H1 (cell line): ENCODE results near the gene AURKB. TPM values are rescaled to one million over a fixed set of nuclear protein-coding genes. Genes with fewer than 3 reads are reported as not detected.

Source experiments
- CTCF ChIA-PET: fragments of 300-600 bp; sonication (Branson Sonifier 250); formaldehyde crosslinking; loops from one replicate; lab custom pipeline; 2021; ENCODE audit not compliant: partially characterized antibody; lab: Charles Lee
- POLR2A ChIA-PET: fragments of 300-600 bp; sonication (Branson Sonifier 250); formaldehyde crosslinking; loops from one replicate; lab custom pipeline; 2021; ENCODE audit warnings: inconsistent platforms; ENCODE audit not compliant: partially characterized antibody; lab: Charles Lee
- DNase-seq, 2 experiments: peaks; one replicate each; pipeline versions ENCODE4 v3.0.0 to v3.0.0-alpha.2; 2010 to 2022; ENCODE audit warnings: low spot score in 2 of 2, low read depth in 1 of 2, mixed read lengths in 1 of 2
- FAIRE-seq: peaks from 2 replicates; lab custom pipeline; 2011; peaks lifted over from hg19 to GRCh38; lab: Jason Lieb, UNC
- H2AFZ ChIP-seq: 2 replicates; pipeline ENCODE4 v1.8.1; 2012; ENCODE audit warnings: low read length, inconsistent platforms
- H2AK5ac ChIP-seq: 2 replicates; pipeline ENCODE4 v1.6.1; 2013; ENCODE audit warnings: low read depth, low read length
- H2BK120ac ChIP-seq: replicated peaks from 2 replicates; pipeline ENCODE3; 2013; ENCODE audit warnings: low read depth, low read length, inconsistent platforms
- H2BK12ac ChIP-seq: 2 replicates; pipeline ENCODE4 v1.6.1; 2013; ENCODE audit warnings: low read depth, low read length
- H2BK15ac ChIP-seq: 2 replicates; pipeline ENCODE4 v1.6.1; 2013; ENCODE audit warnings: low read length
- H2BK20ac ChIP-seq: 2 replicates; pipeline ENCODE4 v1.6.1; 2013; ENCODE audit warnings: low read length
- H2BK5ac ChIP-seq: 2 replicates; pipeline ENCODE4 v1.6.1; 2013; ENCODE audit warnings: low read depth, low read length
- H3K14ac ChIP-seq: 2 replicates; pipeline ENCODE4 v1.6.1; 2013; ENCODE audit warnings: inconsistent platforms; ENCODE audit not compliant: insufficient read length
- H3K18ac ChIP-seq: 2 replicates; pipeline ENCODE4 v1.6.1; 2013; ENCODE audit warnings: low read length; ENCODE audit errors: extremely low read depth
- H3K23ac ChIP-seq: 2 replicates; pipeline ENCODE4 v1.6.1; 2013; ENCODE audit warnings: inconsistent platforms; ENCODE audit not compliant: insufficient read length
- H3K23me2 ChIP-seq: 2 replicates; pipeline ENCODE4 v1.6.1; 2013; ENCODE audit warnings: low read depth, low read length
- H3K27ac ChIP-seq: 2 replicates; pipeline ENCODE4 v1.6.1; 2011; ENCODE audit warnings: low read depth, low read length, inconsistent platforms
- H3K27me3 ChIP-seq, 4 experiments: replicated peaks in 1 of 4; 1 replicate in 1 of 4; 2 replicates in 3 of 4; pipeline versions ENCODE4 v1.6.1 to v1.8.1; 2011 to 2013; ENCODE audit warnings: low read length in 3 of 4, mild to moderate bottlenecking in 3 of 4, inconsistent platforms in 2 of 4, mixed read lengths in 2 of 4, moderate library complexity in 1 of 4; ENCODE audit not compliant: control insufficient read depth in 3 of 4, insufficient read depth in 3 of 4; ENCODE audit errors: extremely low read depth in 1 of 4
- H3K36me3 ChIP-seq, 4 experiments: 2 replicates each; pipeline versions ENCODE4 v1.6.1 to v1.8.1; 2011 to 2013; ENCODE audit warnings: mild to moderate bottlenecking in 4 of 4, low read length in 3 of 4, moderate library complexity in 2 of 4, control low read depth in 1 of 4, inconsistent platforms in 1 of 4; ENCODE audit not compliant: insufficient read depth in 4 of 4, control insufficient read depth in 2 of 4
- H3K4ac ChIP-seq: replicated peaks from 2 replicates; pipeline ENCODE3; 2013; ENCODE audit warnings: low read length, low read depth, mixed read lengths, inconsistent platforms; ENCODE audit not compliant: insufficient read length
- H3K4me1 ChIP-seq, 4 experiments: replicated peaks in 1 of 4; 1 replicate in 1 of 4; 2 replicates in 3 of 4; pipeline versions ENCODE4 v1.6.1 to v1.8.1; 2011 to 2013; ENCODE audit warnings: low read length in 3 of 4, inconsistent platforms in 2 of 4, mixed read lengths in 1 of 4; ENCODE audit not compliant: insufficient read depth in 4 of 4, control insufficient read depth in 3 of 4
- H3K4me2 ChIP-seq, 2 experiments: 2 replicates each; pipeline versions ENCODE4 v1.6.1 to v1.8.1; 2011 to 2013; ENCODE audit warnings: low read depth in 2 of 2, low read length in 2 of 2, control low read depth in 1 of 2, inconsistent platforms in 1 of 2, mild to moderate bottlenecking in 1 of 2; ENCODE audit not compliant: insufficient read depth in 1 of 2
- H3K4me3 ChIP-seq, 4 experiments: fragments of 200-600, 300-600 bp in 1 of 4; sonication (generic), shearing (Covaris generic), sonication (Bioruptor Twin) in 1 of 4; 2 replicates each; pipeline versions ENCODE4 v1.5.1 to v1.8.1; 2011 to 2016; ENCODE audit warnings: low read length in 4 of 4, low read depth in 3 of 4, control low read depth in 2 of 4, inconsistent platforms in 2 of 4, mild to moderate bottlenecking in 2 of 4, mixed read lengths in 1 of 4, moderate library complexity in 1 of 4; ENCODE audit not compliant: insufficient read depth in 2 of 4; ENCODE audit errors: extremely low read depth in 1 of 4
- H3K56ac ChIP-seq: replicated peaks from 2 replicates; pipeline ENCODE3; 2013; ENCODE audit warnings: low read depth, mild to moderate bottlenecking, mixed read lengths, low read length, inconsistent platforms; ENCODE audit not compliant: insufficient read length
- H3K79me1 ChIP-seq: 2 replicates; pipeline ENCODE4 v1.6.1; 2013; ENCODE audit warnings: low read depth, low read length, control low read depth
- H3K79me2 ChIP-seq, 2 experiments: 2 replicates each; pipeline versions ENCODE4 v1.6.1 to v1.8.1; 2012 to 2013; ENCODE audit warnings: low read length in 2 of 2, mild to moderate bottlenecking in 2 of 2, inconsistent platforms in 1 of 2; ENCODE audit not compliant: insufficient read depth in 2 of 2, control insufficient read depth in 1 of 2
- H3K9ac ChIP-seq, 4 experiments: replicated peaks in 1 of 4; 1 replicate in 1 of 4; 2 replicates in 3 of 4; pipeline versions ENCODE4 v1.6.1 to v1.8.1; 2011 to 2013; ENCODE audit warnings: low read depth in 3 of 4, low read length in 3 of 4, control low read depth in 2 of 4, mild to moderate bottlenecking in 2 of 4, moderate library complexity in 2 of 4, inconsistent platforms in 1 of 4; ENCODE audit errors: extremely low read depth in 1 of 4
- H3K9me3 ChIP-seq, 2 experiments: 2 replicates each; pipeline versions ENCODE4 v1.6.1 to v1.8.1; 2012 to 2013; ENCODE audit warnings: mild to moderate bottlenecking in 2 of 2, moderate library complexity in 2 of 2, control low read depth in 1 of 2, inconsistent platforms in 1 of 2, low read depth in 1 of 2, low read length in 1 of 2, mixed read lengths in 1 of 2; ENCODE audit not compliant: insufficient read depth in 2 of 2
- H4K20me1 ChIP-seq, 2 experiments: replicated peaks in 1 of 2; 2 replicates each; pipeline versions ENCODE3 to v1.8.1; 2011 to 2013; ENCODE audit warnings: inconsistent platforms in 2 of 2, low read length in 2 of 2, mild to moderate bottlenecking in 1 of 2; ENCODE audit not compliant: insufficient read depth in 2 of 2, control insufficient read depth in 1 of 2
- H4K5ac ChIP-seq: 2 replicates; pipeline ENCODE4 v1.6.1; 2013; ENCODE audit warnings: low read length, low read depth, mixed read lengths, inconsistent platforms; ENCODE audit not compliant: insufficient read length
- H4K8ac ChIP-seq: 2 replicates; pipeline ENCODE4 v1.8.0; 2013; ENCODE audit warnings: mild to moderate bottlenecking, moderate library complexity, low read length, inconsistent platforms; ENCODE audit not compliant: insufficient read depth; ENCODE audit errors: extremely low read depth
- H4K91ac ChIP-seq: replicated peaks from 2 replicates; pipeline ENCODE3; 2013; ENCODE audit warnings: low read length, mixed read lengths, inconsistent platforms; ENCODE audit not compliant: insufficient read length
- ATF3 ChIP-seq: IDR thresholded peaks from 2 replicates; pipeline ENCODE4 v1.6.1; 2011; ENCODE audit warnings: low read depth, mild to moderate bottlenecking, low read length; ENCODE audit not compliant: insufficient read depth
- CTBP2 ChIP-seq: IDR thresholded peaks from 2 replicates; pipeline ENCODE4 v1.7.0; 2011; ENCODE audit warnings: borderline replicate concordance, mild to moderate bottlenecking, moderate library complexity, mixed read lengths, low read length; ENCODE audit not compliant: insufficient read depth, insufficient read length
- CTCF ChIP-seq, 3 experiments: IDR thresholded peaks; 1 replicate in 2 of 3; 2 replicates in 1 of 3; pipeline versions ENCODE4 v1.5.1 to v1.6.1; 2011; ENCODE audit warnings: low read length in 3 of 3, mild to moderate bottlenecking in 3 of 3, inconsistent platforms in 2 of 3, low read depth in 1 of 3, moderate library complexity in 1 of 3; ENCODE audit not compliant: insufficient read depth in 1 of 3; ENCODE audit errors: control extremely low read depth in 1 of 3
- POLR2A ChIP-seq, 2 experiments: IDR thresholded peaks; 1 replicate in 1 of 2; 2 replicates in 1 of 2; pipeline ENCODE4 v1.6.1; 2011; ENCODE audit warnings: low read depth in 2 of 2, low read length in 2 of 2, mild to moderate bottlenecking in 2 of 2; ENCODE audit errors: control extremely low read depth in 1 of 2
- RAD21 ChIP-seq, 2 experiments: IDR thresholded peaks in 1 of 2; conservative IDR thresholded peaks in 1 of 2; 2 replicates each; pipeline ENCODE4 v1.6.1; 2011; ENCODE audit warnings: low read depth in 2 of 2, low read length in 2 of 2, improper control_type of control experiment in 1 of 2, inconsistent platforms in 1 of 2, mild to moderate bottlenecking in 1 of 2, moderate library complexity in 1 of 2
- SP1 ChIP-seq: IDR thresholded peaks from 2 replicates; pipeline ENCODE4 v1.6.1; 2011; ENCODE audit warnings: low read depth, low read length
- TAF7 ChIP-seq: optimal IDR thresholded peaks from 2 replicates; pipeline ENCODE3; 2011; ENCODE audit warnings: low read depth, mild to moderate bottlenecking, inconsistent platforms, low read length, moderate library complexity, borderline replicate concordance
- WGBS, 2 experiments: shearing (Covaris generic) in 1 of 2; methylation state at CpG; one replicate each; pipeline versions ENCODE4 v1.1.6 to v1.1.7; 2013 to 2015; ENCODE audit warnings: low lambda C conversion rate in 2 of 2, mixed read lengths in 2 of 2, inconsistent platforms in 1 of 2, low coverage in 1 of 2, missing lambda C conversion rate in 1 of 2; ENCODE audit not compliant: insufficient replicate concordance in 2 of 2, insufficient coverage in 1 of 2, insufficient read length in 1 of 2; ENCODE audit errors: extremely low coverage in 1 of 2, missing lambda C conversion rate in 1 of 2; 5-methylcytosine and 5-hydroxymethylcytosine counted together
- polyA plus RNA-seq, 7 experiments: library from polyadenylated mRNA; depleted of rRNA in 3 of 7; stranded (reverse) in 5 of 7; unstranded in 2 of 7; fragments of >200 nt in 5 of 7; fragments of 200-250 nt in 2 of 7; gene quantifications; 1 replicate in 5 of 7; 2 replicates in 1 of 7; 4 replicates in 1 of 7; pipeline versions ENCODE4 v1.2.1 to v1.2.3, GENCODE V29; 2011 to 2013; ENCODE audit warnings: missing spikeins in 2 of 7, mixed read lengths in 2 of 7
- total RNA-seq: library from RNA; stranded (reverse); fragmentation: NEBNext Ultra II Directional; extraction: Animal tissue kit (Norgen Biotek cat#: 25700); gene quantifications from 2 replicates; pipeline ENCODE4 v1.2.1, GENCODE V29; 2021

Gene AURKB
- total and polyA plus RNA-seq, 2 of the 8 experiments (the other 6 are each of a cell fraction or from before 2014, with no cell fraction given): 102 to 160 TPM

GRCh38 chr17:8212312-8213180 lies 2.2 kb upstream of the AURKB start:
- CTCF ChIA-PET: interaction anchor here (0.6 to 2.7 kb wide), 6 partner anchors 9 to 139 kb away, joined by 3 to 11 read pairs (median 5); no protein-coding TSS in a partner anchor
- 90% methylated on average over 14 of the region's 14 CpGs; no CpG with 5 or more reads in 1 of the 2 experiments for WGBS, 2 experiments
- Histone ChIP-seq H3K4me1 (peaks cover 0 to 4% (median under 1%) of the 10 kb centered on the region in 4 experiments; a peak in 2 of 7 replicates), H2BK120ac (no peak overlapping the region), H3K56ac (no peak overlapping the region), H3K4ac (no peak overlapping the region), H2BK15ac (peak overlapping the region; percentile 98; the same call in 1 of the 2 replicates), H2BK20ac (no peak overlapping the region), H4K5ac (no peak overlapping the region), H3K14ac (no peak overlapping the region), H3K36me3 (peaks cover under 1 to 2% (median 2%) of the 10 kb centered on the region in 4 experiments; a peak in 6 of 8 replicates), H3K4me3 (no peak overlapping the region), H3K79me1 (0 out of 2 replicates have a peak, but pooled peaks cover 2% of the 10 kb centered on the region), H3K23ac (no peak overlapping the region), H2AK5ac (no peak overlapping the region; the same call in 1 of the 2 replicates), H4K91ac (no peak overlapping the region), H3K9ac (no peak overlapping the region), H2BK5ac (no peak overlapping the region), H3K18ac (no peak overlapping the region), H3K27me3 (no peaks in the 10 kb centered on the region), H3K79me2 (peaks cover 3 to 16% of the 10 kb centered on the region in 2 experiments), H4K8ac (no peak overlapping the region), H3K27ac (no peak overlapping the region), H3K23me2 (peaks cover 4% of the 10 kb centered on the region), H3K9me3 (no peaks in the 10 kb centered on the region), H4K20me1 (no peaks in the 10 kb centered on the region), H3K4me2 (no peak overlapping the region), H2BK12ac (no peak overlapping the region), H2AFZ (no peak overlapping the region)
- no peak for FAIRE-seq
- DNase-seq: no peak
- POLR2A ChIA-PET: interaction anchor here (1.0 to 19.6 kb wide), 7 partner anchors 11 to 125 kb away, joined by 3 to 373 read pairs (median 4); partner anchors contain the start of genes BORCS6, CTC1 and PFAS
- TF ChIP-seq TAF7: no peak
- no peak for TF ChIP-seq SP1
- no peak for TF ChIP-seq CTBP2
- TF ChIP-seq CTCF (IDR thresholded peaks at IDR 0.05; ENCODE audit: control extremely low read depth in 1 of 3, insufficient read depth in 1 of 3, low read depth in 1 of 3, low read length in 3 of 3): no peak
- TF ChIP-seq POLR2A (IDR thresholded peaks at IDR 0.05; ENCODE audit: control extremely low read depth in 1 of 2, low read depth in 2 of 2, low read length in 2 of 2): no peak
- no peak for TF ChIP-seq ATF3
- no peak for TF ChIP-seq RAD21 (IDR thresholded peaks at IDR 0.05 in 1 of 2, conservative IDR thresholded peaks at IDR 0.05 in 1 of 2; ENCODE audit: low read depth in 2 of 2, low read length in 2 of 2)
